Lower leg skin (tissue), 4 donors: ENCODE measurements around the gene MIEF2. TPM values are rescaled to one million over a fixed set of nuclear protein-coding genes. Genes with fewer than 3 reads are reported as not detected.

ENCODE experiments used
- DNase-seq, 2 donors: peaks; one replicate each; pipeline ENCODE4 v3.0.0-alpha.2; 2019; ENCODE audit warnings: low spot score in 2 of 2
- H3K4me3 ChIP-seq: fragments of 200-600 bp; sonication (generic); 2 replicates; pipeline ENCODE4 v1.5.1; 2017; ENCODE audit warnings: mild to moderate bottlenecking, low read depth; ENCODE audit not compliant: poor library complexity, severe bottlenecking
- POLR2A ChIP-seq, 2 donors: fragments of 450-650 bp; IDR thresholded peaks; one replicate each; pipeline ENCODE4 v1.6.1; 2016 to 2017; ENCODE audit warnings: antibody characterized with exemption in 2 of 2, mild to moderate bottlenecking in 1 of 2, moderate library complexity in 1 of 2
- WGBS, 2 donors: methylation state at CpG; one replicate each; pipeline ENCODE4 v1.1.5; 2018; 5-methylcytosine and 5-hydroxymethylcytosine counted together
- intact Hi-C: fragments of 100-400 bp; cut with DNase I; formaldehyde crosslinking; loops from one replicate; pipeline ENCODE4 v1.15.0; 2023; ENCODE audit warnings: low total_unique reads
- total RNA-seq, 4 donors: library from RNA; depleted of rRNA; stranded (reverse); fragments of >200 nt; gene quantifications; one replicate each; pipeline ENCODE4 v1.1.0, GENCODE V29; 2016
- TF ChIP-seq, protein P1 (sequence below), 3 donors: fragments of 450-650 bp; IDR thresholded peaks; one replicate each; pipeline ENCODE4 v1.5.1; 2016; ENCODE audit warnings: antibody characterized with exemption in 3 of 3, mild to moderate bottlenecking in 3 of 3, moderate library complexity in 2 of 3

MIEF2 gene
- total RNA-seq, 4 donors from 2014 or later = 24.3 to 57.7 (median 34.2) TPM

DNA sequence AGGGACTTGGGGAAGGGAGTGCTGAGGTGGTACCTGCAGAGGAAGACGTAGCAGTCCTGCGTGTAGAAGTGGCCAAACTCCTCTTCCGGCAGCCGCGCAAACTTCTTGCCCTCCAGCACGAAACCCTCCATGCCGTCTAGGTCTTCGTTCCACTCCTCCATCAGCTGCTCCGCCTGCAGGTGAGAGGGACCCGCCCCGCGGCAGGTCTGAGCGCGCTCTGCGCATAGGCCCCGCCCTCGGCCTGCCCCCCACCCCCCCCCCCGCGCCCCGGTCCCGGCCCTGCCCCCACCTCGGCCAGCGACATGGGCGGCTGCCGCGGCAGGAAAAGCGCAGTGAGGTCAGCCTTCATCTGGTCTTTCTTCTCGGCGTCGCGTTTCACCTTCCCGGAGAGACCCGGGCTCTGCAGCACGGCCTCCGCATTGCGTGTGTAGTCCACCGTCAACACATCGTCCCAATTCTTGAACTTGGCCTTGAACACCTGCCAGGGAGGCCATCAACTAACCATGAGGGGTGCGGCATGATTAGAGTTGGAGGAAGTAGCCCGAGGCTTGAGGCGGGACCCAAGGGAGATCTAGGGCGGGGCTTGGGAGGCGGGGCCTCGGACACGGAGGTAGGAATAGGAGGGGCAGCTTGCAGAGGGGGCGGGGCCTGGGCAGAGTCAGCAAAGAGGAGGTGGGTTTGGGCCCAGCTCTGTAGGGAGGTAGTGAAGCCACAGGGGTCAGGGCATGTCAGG is 13.4 kb upstream of the MIEF2 start:
- no peak overlapping the region for H3K4me3 ChIP-seq
- no peak for TF ChIP-seq POLR2A (IDR thresholded peaks at IDR 0.05)
- 36 to 43% methylated on average over 44 to 45 of the region's 46 CpGs for WGBS, 2 donors
- peak; percentile 75 to 94 for DNase-seq
- intact Hi-C loops = no loop called here

GRCh38 chr17:18247613-18248001 is 12.9 kb upstream of the MIEF2 start:
- no peak overlapping the region for H3K4me3 ChIP-seq
- no peak for DNase-seq
- TF ChIP-seq, protein P1, sequence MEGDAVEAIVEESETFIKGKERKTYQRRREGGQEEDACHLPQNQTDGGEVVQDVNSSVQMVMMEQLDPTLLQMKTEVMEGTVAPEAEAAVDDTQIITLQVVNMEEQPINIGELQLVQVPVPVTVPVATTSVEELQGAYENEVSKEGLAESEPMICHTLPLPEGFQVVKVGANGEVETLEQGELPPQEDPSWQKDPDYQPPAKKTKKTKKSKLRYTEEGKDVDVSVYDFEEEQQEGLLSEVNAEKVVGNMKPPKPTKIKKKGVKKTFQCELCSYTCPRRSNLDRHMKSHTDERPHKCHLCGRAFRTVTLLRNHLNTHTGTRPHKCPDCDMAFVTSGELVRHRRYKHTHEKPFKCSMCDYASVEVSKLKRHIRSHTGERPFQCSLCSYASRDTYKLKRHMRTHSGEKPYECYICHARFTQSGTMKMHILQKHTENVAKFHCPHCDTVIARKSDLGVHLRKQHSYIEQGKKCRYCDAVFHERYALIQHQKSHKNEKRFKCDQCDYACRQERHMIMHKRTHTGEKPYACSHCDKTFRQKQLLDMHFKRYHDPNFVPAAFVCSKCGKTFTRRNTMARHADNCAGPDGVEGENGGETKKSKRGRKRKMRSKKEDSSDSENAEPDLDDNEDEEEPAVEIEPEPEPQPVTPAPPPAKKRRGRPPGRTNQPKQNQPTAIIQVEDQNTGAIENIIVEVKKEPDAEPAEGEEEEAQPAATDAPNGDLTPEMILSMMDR (IDR thresholded peaks at IDR 0.05) = no peak
- no peak for TF ChIP-seq POLR2A (IDR thresholded peaks at IDR 0.05)
- WGBS, 2 donors = 62 to 69% methylated on average over 20 to 30 of the region's 30 CpGs
- intact Hi-C loops = no loop called here

DNA sequence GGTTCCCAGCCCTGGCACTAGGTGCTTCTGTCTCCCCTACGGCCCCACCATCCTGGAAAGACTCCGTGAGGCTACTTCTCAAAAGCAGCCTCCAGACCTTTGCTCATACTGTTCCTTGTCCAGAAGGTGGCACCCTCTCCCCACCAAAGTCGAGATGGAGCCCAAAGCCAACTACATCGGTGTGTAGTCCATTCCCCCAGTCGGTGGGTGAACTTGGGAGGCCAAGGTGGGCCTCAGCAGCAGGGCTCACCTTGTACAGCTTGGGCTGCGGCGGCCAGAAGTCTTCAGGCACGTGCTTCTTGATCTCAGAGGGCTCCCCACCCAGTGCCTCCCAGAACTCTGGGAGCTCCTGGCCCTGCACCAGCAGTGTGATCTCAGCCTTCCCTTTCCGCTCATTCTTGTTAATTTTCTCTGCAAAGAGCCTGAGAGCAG is 12.1 kb upstream of the MIEF2 start:
- peak in 1 of 2 donors; percentile 89 for DNase-seq

DNA sequence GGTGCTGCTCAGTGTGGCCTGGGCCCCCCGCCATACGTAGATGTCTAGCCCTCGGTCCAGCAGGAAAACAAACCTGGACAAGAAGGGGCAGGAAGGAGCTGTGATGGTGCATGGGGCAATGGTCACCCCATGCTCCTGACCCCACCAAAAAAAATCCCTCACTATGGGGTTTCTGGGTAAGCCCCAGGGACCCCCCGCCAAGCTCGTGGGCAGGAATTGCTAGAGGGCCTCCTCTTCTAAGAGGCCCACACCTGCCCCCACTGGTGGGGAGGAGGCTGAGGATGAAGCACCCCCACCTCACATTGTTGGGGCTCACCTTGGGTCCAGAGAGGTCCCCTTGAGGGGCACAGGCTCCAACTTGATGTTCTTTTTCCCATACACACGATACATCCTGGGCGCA is 11.7 kb upstream of the MIEF2 start:
- no peak for DNase-seq
- intact Hi-C loops = no loop called here
- no peak overlapping the region for H3K4me3 ChIP-seq
- whole genome bisulfite sequencing, 2 donors = 82 to 87% methylated on average over 7 of the region's 7 CpGs
- TF ChIP-seq POLR2A (IDR thresholded peaks at IDR 0.05) = no peak
- TF ChIP-seq, protein P1 (IDR thresholded peaks at IDR 0.05) = no peak

More for the DNA sequence above, 12.1 kb upstream of the MIEF2 start:
- intact Hi-C loops = no loop called here
- no peak overlapping the region for H3K4me3 ChIP-seq
- no peak for TF ChIP-seq POLR2A (IDR thresholded peaks at IDR 0.05)
- TF ChIP-seq, protein P1 (IDR thresholded peaks at IDR 0.05) = no peak
- WGBS, 2 donors = 18 to 21% methylated on average over 9 of the region's 9 CpGs

DNA sequence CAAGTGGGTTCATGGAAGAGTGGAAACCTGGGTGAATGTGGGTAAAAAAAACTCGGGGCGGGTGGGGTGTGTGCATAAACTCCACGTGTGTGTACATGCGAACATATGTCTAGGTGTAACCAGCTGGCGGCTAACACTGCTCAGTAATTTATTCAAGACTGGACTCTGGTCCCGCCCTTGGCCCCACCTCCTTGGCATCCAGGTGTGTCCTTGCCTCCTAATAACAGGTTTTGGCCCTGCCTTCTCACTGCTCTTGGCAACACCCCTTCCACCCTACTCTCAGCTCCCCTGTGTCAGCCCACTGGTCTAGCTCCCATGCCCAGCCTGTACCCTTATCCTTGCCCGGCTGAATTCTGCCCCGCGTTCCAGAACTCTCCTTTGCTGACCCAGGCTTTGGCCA is 10.2 kb upstream of the MIEF2 start:
- TF ChIP-seq, protein P1 (IDR thresholded peaks at IDR 0.05) = no peak
- TF ChIP-seq POLR2A (IDR thresholded peaks at IDR 0.05) = no peak
- 50 to 54% methylated on average over 9 of the region's 9 CpGs for WGBS, 2 donors
- DNase-seq = peak in 1 of 2 donors; percentile 62
- no peak overlapping the region for H3K4me3 ChIP-seq
- intact Hi-C loops = no loop called here

GRCh38 chr17:18250708-18251107 is 9.8 kb upstream of the MIEF2 start:
- WGBS, 2 donors = 86 to 88% methylated on average over 13 to 14 of the region's 14 CpGs
- no peak overlapping the region for H3K4me3 ChIP-seq
- DNase-seq = no peak
- intact Hi-C loops = no loop called here
- TF ChIP-seq, protein P1 (IDR thresholded peaks at IDR 0.05) = no peak
- no peak for TF ChIP-seq POLR2A (IDR thresholded peaks at IDR 0.05)
